ENCODE measurements around the gene USP3. TPM values are rescaled to one million over a fixed set of nuclear protein-coding genes. Genes with fewer than 3 reads are reported as not detected.

The USP3 gene
- total and polyA plus RNA-seq, 5 donors from 2014 or later = 49.5 to 223 (median 55.7) TPM

DNA sequence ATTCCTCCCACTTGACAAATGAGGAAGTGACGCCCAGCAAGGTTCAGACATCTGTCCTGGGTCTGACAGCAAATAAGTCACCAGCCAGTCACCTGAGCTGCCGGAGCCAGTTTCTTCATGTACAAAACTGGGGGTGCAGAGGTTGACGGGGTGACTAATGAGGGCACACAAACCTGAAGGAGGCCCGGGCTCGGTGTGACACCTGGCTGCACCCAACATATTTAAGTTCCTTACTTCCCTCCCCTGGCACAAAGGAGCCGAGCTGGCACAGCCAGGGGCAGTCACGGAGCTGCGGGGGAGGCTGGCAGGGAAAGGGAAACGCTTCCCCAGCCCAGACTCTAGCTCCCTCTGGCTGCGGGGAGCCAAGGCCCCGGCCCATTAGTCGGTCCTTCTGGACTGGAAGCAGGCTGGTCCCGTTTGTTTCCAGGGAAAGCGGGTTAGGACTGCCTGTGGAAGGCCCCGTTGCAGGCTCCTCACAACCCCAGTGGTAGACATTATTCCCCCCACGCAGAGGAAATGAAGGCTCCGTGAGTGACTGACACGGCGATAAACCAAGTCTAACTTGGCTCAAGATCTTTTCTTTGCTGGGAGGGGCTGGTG is 95.1 kb downstream of the USP3 start:
- no peaks in the 10 kb centered on the region for H3K9me3 Mint-ChIP-seq
- no peaks in the 10 kb centered on the region for H3K27me3 ChIP-seq (ENCODE audit: control insufficient read depth, insufficient read depth, low read length)
- peak overlapping the region; percentile 88 to 90 (median 89) for H3K27ac Mint-ChIP-seq
- H3K4me3 ChIP-seq (ENCODE audit: low read depth, low read length) = peak overlapping the region; percentile 66
- H3K9me3 ChIP-seq (ENCODE audit: control insufficient read depth in 2 of 2, low read length in 2 of 2) = no peaks in the 10 kb centered on the region
- no peaks in the 10 kb centered on the region for H3K36me3 ChIP-seq (ENCODE audit: control insufficient read depth, insufficient read depth, low read length)
- peak in 2 of 3 donors; percentile 27 to 37 for DNase-seq
- H3K36me3 Mint-ChIP-seq = peaks cover 5% of the 10 kb centered on the region
- no peaks in the 10 kb centered on the region for H3K27me3 Mint-ChIP-seq
- peaks cover 29% of the 10 kb centered on the region for H3K4me1 ChIP-seq (ENCODE audit: control insufficient read depth, insufficient read depth, low read length, poor library complexity, severe bottlenecking)
- H3K4me3 Mint-ChIP-seq = peak overlapping the region; percentile 88 to 94 (median 91)
- peaks cover 12 to 72% (median 39%) of the 10 kb centered on the region in 4 donors for H3K4me1 Mint-ChIP-seq
- H3K27ac ChIP-seq (ENCODE audit: insufficient read depth, low read length, poor library complexity, severe bottlenecking) = peak overlapping the region; percentile 67
- no peak for ATAC-seq (ENCODE audit: low read depth in 2 of 2)

- H3K27ac ChIP-seq (ENCODE audit: insufficient read depth, low read length, poor library complexity, severe bottlenecking) = peak overlapping the region; percentile 67
- peak in 1 of 3 donors; percentile 31 for DNase-seq
Observed at GRCh38 chr15:63600001-63600615, 95.7 kb downstream of the USP3 start.

DNA sequence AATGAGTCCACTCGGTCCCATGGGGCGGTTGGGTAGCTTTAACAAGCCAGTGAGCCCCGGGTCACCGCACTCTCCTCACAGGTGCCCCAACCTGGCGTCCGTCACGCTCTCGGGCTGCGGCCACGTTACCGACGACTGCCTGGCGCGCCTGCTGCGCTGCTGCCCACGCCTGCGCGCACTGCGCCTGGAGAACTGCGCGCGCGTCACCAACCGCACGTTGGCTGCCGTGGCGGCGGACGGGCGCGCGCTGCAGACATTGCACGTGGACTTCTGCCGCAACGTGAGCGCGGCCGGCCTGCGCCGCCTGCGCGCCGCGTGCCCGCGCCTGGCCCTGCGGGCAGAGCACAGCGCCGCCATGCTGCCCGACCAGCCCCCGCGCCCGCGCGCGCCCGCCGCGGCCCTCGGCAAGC is 96.2 kb downstream of the USP3 start:
- H3K27me3 ChIP-seq (ENCODE audit: control insufficient read depth, insufficient read depth, low read length) = no peaks in the 10 kb centered on the region
- H3K27ac ChIP-seq (ENCODE audit: insufficient read depth, low read length, poor library complexity, severe bottlenecking) = peak overlapping the region; percentile 67
- no peaks in the 10 kb centered on the region for H3K9me3 ChIP-seq (ENCODE audit: control insufficient read depth in 2 of 2, low read length in 2 of 2)
- Mint-ChIP-seq H3K4me1 (peaks cover 12 to 71% (median 35%) of the 10 kb centered on the region in 4 donors), H3K4me3 (peak overlapping the region; percentile 90 to 96 (median 94)), H3K27me3 (no peaks in the 10 kb centered on the region), H3K36me3 (no peaks in the 10 kb centered on the region), H3K27ac (peak overlapping the region; percentile 88 to 93 (median 89)), H3K9me3 (no peaks in the 10 kb centered on the region)
- H3K4me3 ChIP-seq (ENCODE audit: low read depth, low read length) = peak overlapping the region; percentile 66
- DNase-seq (peak; percentile 84 to 96 (median 92)), ATAC-seq (ENCODE audit: low read depth in 2 of 2) (peak; percentile 86 to 88)
- peaks cover 35% of the 10 kb centered on the region for H3K4me1 ChIP-seq (ENCODE audit: control insufficient read depth, insufficient read depth, low read length, poor library complexity, severe bottlenecking)
- no peaks in the 10 kb centered on the region for H3K36me3 ChIP-seq (ENCODE audit: control insufficient read depth, insufficient read depth, low read length)

More at GRCh38 chr15:63600001-63600615, 95.7 kb downstream of the USP3 start:
- H3K4me3 Mint-ChIP-seq = peak overlapping the region; percentile 88 to 94 (median 91)
- Histone ChIP-seq H3K9me3 (ENCODE audit: control insufficient read depth in 2 of 2, low read length in 2 of 2) (no peaks in the 10 kb centered on the region), H3K36me3 (ENCODE audit: control insufficient read depth, insufficient read depth, low read length) (no peaks in the 10 kb centered on the region), H3K4me3 (ENCODE audit: low read depth, low read length) (peak overlapping the region; percentile 66), H3K27me3 (ENCODE audit: control insufficient read depth, insufficient read depth, low read length) (no peaks in the 10 kb centered on the region), H3K4me1 (ENCODE audit: control insufficient read depth, insufficient read depth, low read length, poor library complexity, severe bottlenecking) (peaks cover 30% of the 10 kb centered on the region)
- ATAC-seq (ENCODE audit: low read depth in 2 of 2) = peak in 1 of 2 donors; percentile 20
- no peaks in the 10 kb centered on the region for H3K27me3 Mint-ChIP-seq
- H3K4me1 Mint-ChIP-seq = peaks cover 12 to 71% (median 35%) of the 10 kb centered on the region in 4 donors
- H3K27ac Mint-ChIP-seq = peak overlapping the region; percentile 88 to 90 (median 89)
- H3K9me3 Mint-ChIP-seq = no peaks in the 10 kb centered on the region
- H3K36me3 Mint-ChIP-seq = no peaks in the 10 kb centered on the region

- Histone ChIP-seq H3K9me3 (ENCODE audit: control insufficient read depth in 2 of 2, low read length in 2 of 2) (no peaks in the 10 kb centered on the region), H3K27me3 (ENCODE audit: control insufficient read depth, insufficient read depth, low read length) (no peaks in the 10 kb centered on the region), H3K36me3 (ENCODE audit: control insufficient read depth, insufficient read depth, low read length) (no peaks in the 10 kb centered on the region), H3K4me1 (ENCODE audit: control insufficient read depth, insufficient read depth, low read length, poor library complexity, severe bottlenecking) (peaks cover 41% of the 10 kb centered on the region), H3K4me3 (ENCODE audit: low read depth, low read length) (peak overlapping the region; percentile 95), H3K27ac (ENCODE audit: insufficient read depth, low read length, poor library complexity, severe bottlenecking) (peak overlapping the region; percentile 59)
- peak overlapping the region; percentile 90 to 98 (median 96) for H3K4me3 Mint-ChIP-seq
- no peaks in the 10 kb centered on the region for H3K36me3 Mint-ChIP-seq
- DNase-seq (peak; percentile 50 to 61 (median 52)), ATAC-seq (ENCODE audit: low read depth in 2 of 2) (peak; percentile 5 to 9)
- no peaks in the 10 kb centered on the region for H3K27me3 Mint-ChIP-seq
- H3K4me1 Mint-ChIP-seq = peaks cover 17 to 71% (median 38%) of the 10 kb centered on the region in 4 donors
- no peaks in the 10 kb centered on the region for H3K9me3 Mint-ChIP-seq
- H3K27ac Mint-ChIP-seq = peak overlapping the region; percentile 84 to 95 (median 88)
Observed at GRCh38 chr15:63601026-63601703, 96.8 kb downstream of the USP3 start.

- Mint-ChIP-seq H3K4me1 (peaks cover 17 to 72% (median 38%) of the 10 kb centered on the region in 4 donors), H3K36me3 (no peaks in the 10 kb centered on the region), H3K9me3 (no peaks in the 10 kb centered on the region), H3K27me3 (no peaks in the 10 kb centered on the region), H3K4me3 (peak overlapping the region; percentile 90 to 98 (median 96)), H3K27ac (peak overlapping the region; percentile 84 to 95 (median 88))
- no peaks in the 10 kb centered on the region for H3K36me3 ChIP-seq (ENCODE audit: control insufficient read depth, insufficient read depth, low read length)
- H3K4me3 ChIP-seq (ENCODE audit: low read depth, low read length) = peak overlapping the region; percentile 84
- DNase-seq = no peak
- H3K9me3 ChIP-seq (ENCODE audit: control insufficient read depth in 2 of 2, low read length in 2 of 2) = no peaks in the 10 kb centered on the region
- ATAC-seq (ENCODE audit: low read depth in 2 of 2) = no peak
- no peaks in the 10 kb centered on the region for H3K27me3 ChIP-seq (ENCODE audit: control insufficient read depth, insufficient read depth, low read length)
- H3K27ac ChIP-seq (ENCODE audit: insufficient read depth, low read length, poor library complexity, severe bottlenecking) = peak overlapping the region; percentile 59
- H3K4me1 ChIP-seq (ENCODE audit: control insufficient read depth, insufficient read depth, low read length, poor library complexity, severe bottlenecking) = peaks cover 46% of the 10 kb centered on the region
Observed at GRCh38 chr15:63601704-63602185, 97.4 kb downstream of the USP3 start.

DNA sequence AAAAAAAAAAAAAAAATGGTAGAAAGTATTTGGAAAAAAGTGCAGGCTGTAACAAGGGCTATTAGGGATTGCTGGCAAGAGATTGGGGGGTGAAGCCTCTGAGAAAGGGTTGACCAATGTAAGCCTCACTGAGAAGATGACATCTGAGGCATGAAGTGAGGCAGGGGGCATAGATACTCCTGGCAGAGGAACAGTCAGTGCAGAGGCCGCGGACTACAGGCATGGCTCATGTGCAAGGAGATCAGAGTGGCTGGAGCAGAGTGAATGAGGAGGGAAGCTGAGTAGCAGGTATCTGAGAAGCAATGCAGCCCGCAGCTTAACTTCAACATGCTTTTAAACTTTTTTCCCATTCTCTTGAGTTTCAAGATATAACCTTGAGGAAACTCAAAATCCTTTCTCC is 98.2 kb downstream of the USP3 start:
- no peaks in the 10 kb centered on the region for H3K9me3 ChIP-seq (ENCODE audit: control insufficient read depth in 2 of 2, low read length in 2 of 2)
- Mint-ChIP-seq H3K27me3 (no peaks in the 10 kb centered on the region), H3K4me1 (peaks cover 17 to 71% (median 36%) of the 10 kb centered on the region in 4 donors), H3K27ac (peak overlapping the region in 2 of 3 donors; percentile 78 to 88), H3K4me3 (peak overlapping the region; percentile 77 to 96 (median 86)), H3K36me3 (peaks cover 5% of the 10 kb centered on the region), H3K9me3 (no peaks in the 10 kb centered on the region)
- H3K4me3 ChIP-seq (ENCODE audit: low read depth, low read length) = no peak overlapping the region
- H3K36me3 ChIP-seq (ENCODE audit: control insufficient read depth, insufficient read depth, low read length) = no peaks in the 10 kb centered on the region
- H3K27me3 ChIP-seq (ENCODE audit: control insufficient read depth, insufficient read depth, low read length) = no peaks in the 10 kb centered on the region
- H3K4me1 ChIP-seq (ENCODE audit: control insufficient read depth, insufficient read depth, low read length, poor library complexity, severe bottlenecking) = peaks cover 47% of the 10 kb centered on the region
- DNase-seq (no peak), ATAC-seq (ENCODE audit: low read depth in 2 of 2) (no peak)
- H3K27ac ChIP-seq (ENCODE audit: insufficient read depth, low read length, poor library complexity, severe bottlenecking) = no peak overlapping the region

DNA sequence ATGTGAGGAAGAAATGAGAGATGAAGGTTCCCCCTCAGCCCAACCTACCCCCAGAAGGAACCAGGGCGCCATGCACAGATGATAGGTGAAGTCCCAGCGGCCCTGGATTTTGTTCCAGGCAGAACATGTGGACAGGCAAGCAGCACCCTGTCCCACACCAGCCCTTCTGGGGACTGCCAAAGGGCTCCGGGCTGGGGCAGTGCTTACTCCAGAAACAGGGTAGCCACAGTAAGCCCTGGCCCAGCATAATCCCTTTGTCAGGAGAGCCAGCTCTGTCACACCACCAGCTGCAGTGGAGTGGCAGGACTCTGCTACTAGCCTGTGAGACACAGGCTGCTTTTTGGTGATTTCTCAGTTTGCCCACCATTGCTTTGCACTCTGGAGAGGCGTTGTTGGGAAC is 99.1 kb downstream of the USP3 start:
- H3K9me3 ChIP-seq (ENCODE audit: control insufficient read depth in 2 of 2, low read length in 2 of 2) = no peaks in the 10 kb centered on the region
- Mint-ChIP-seq H3K4me3 (peak overlapping the region in 2 of 4 donors; percentile 81 to 90), H3K9me3 (no peaks in the 10 kb centered on the region), H3K27ac (peak overlapping the region in 1 of 3 donors; percentile 34), H3K27me3 (no peaks in the 10 kb centered on the region), H3K4me1 (peaks cover 17 to 72% (median 32%) of the 10 kb centered on the region in 4 donors), H3K36me3 (peaks cover 11% of the 10 kb centered on the region)
- DNase-seq = no peak
- peaks cover 9% of the 10 kb centered on the region for H3K36me3 ChIP-seq (ENCODE audit: control insufficient read depth, insufficient read depth, low read length)
- no peaks in the 10 kb centered on the region for H3K27me3 ChIP-seq (ENCODE audit: control insufficient read depth, insufficient read depth, low read length)
- peaks cover 47% of the 10 kb centered on the region for H3K4me1 ChIP-seq (ENCODE audit: control insufficient read depth, insufficient read depth, low read length, poor library complexity, severe bottlenecking)
- no peak overlapping the region for H3K27ac ChIP-seq (ENCODE audit: insufficient read depth, low read length, poor library complexity, severe bottlenecking)
- no peak for ATAC-seq (ENCODE audit: low read depth in 2 of 2)
- H3K4me3 ChIP-seq (ENCODE audit: low read depth, low read length) = no peak overlapping the region
